Loucy (cell line): ENCODE data around the gene IFITM1.

ENCODE experiments used
- EZH2phosphoT487 ChIP-seq: fragments of 200-600 bp; IDR thresholded peaks from 2 replicates; pipeline ENCODE4 v1.6.1; 2018; ENCODE audit warnings: antibody characterized with exemption, mild to moderate bottlenecking, moderate library complexity, borderline replicate concordance
- TF ChIP-seq, protein P1 (sequence below): fragments of 200-600 bp; sonication (generic); conservative IDR thresholded peaks from 2 replicates; pipeline ENCODE4 v1.5.1; 2014; ENCODE audit warnings: mild to moderate bottlenecking, antibody characterized with exemption, low read length

DNA sequence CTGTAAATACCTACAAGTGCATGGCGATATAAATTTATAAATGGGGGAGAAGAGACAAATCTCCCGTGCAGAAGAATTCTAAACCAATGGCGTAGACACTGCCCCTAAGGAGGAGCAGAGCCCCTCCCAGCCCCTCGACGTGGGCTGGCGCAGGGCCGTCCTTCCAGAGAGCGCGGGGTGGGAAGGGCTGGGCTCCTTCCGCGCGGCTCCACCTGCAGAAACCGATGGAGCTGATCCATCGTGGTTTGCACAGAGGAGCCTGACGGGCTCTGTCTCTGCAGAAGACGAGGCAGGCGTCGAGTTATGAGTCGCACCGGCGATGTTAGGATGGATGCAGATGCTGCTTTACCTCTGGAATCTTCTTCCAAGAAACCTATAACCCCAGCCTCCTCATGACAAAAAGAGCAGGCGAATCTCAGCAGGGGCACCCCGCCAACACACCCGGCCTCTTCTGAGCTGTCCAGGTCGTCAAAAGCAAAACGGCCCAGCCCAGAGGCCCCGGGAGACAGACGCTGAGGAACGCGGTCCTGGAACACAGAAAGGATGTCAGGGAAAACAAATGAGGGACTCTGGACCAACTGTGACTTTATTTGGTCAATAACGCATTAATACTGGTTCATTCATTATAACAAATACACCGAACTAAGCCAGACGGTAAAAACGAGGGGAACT lies 44.4 kb downstream of the IFITM1 start:
- TF ChIP-seq, protein P1, sequence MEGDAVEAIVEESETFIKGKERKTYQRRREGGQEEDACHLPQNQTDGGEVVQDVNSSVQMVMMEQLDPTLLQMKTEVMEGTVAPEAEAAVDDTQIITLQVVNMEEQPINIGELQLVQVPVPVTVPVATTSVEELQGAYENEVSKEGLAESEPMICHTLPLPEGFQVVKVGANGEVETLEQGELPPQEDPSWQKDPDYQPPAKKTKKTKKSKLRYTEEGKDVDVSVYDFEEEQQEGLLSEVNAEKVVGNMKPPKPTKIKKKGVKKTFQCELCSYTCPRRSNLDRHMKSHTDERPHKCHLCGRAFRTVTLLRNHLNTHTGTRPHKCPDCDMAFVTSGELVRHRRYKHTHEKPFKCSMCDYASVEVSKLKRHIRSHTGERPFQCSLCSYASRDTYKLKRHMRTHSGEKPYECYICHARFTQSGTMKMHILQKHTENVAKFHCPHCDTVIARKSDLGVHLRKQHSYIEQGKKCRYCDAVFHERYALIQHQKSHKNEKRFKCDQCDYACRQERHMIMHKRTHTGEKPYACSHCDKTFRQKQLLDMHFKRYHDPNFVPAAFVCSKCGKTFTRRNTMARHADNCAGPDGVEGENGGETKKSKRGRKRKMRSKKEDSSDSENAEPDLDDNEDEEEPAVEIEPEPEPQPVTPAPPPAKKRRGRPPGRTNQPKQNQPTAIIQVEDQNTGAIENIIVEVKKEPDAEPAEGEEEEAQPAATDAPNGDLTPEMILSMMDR = no peak
- no peak for TF ChIP-seq EZH2phosphoT487
